Ovary (tissue), 3 donors: Measurements from ENCODE around the gene PAFAH1B2.

Experiments used
- EP300 ChIP-seq: sonication (generic); formaldehyde crosslinking; IDR thresholded peaks from one replicate; pipeline ENCODE4 v1.6.1; 2017; ENCODE audit warnings: antibody characterized with exemption
- TF ChIP-seq, protein P1 (sequence below), 3 donors: fragments of 450-650 bp in 2 of 3; fragments of 200-600 bp in 1 of 3; IDR thresholded peaks; one replicate each; pipeline versions ENCODE4 v1.5.1 to v1.8.0; 2016 to 2022; ENCODE audit warnings: antibody characterized with exemption in 3 of 3, mild to moderate bottlenecking in 1 of 3
- donor health status: DM: no; HTN: no; CAD: no.

DNA sequence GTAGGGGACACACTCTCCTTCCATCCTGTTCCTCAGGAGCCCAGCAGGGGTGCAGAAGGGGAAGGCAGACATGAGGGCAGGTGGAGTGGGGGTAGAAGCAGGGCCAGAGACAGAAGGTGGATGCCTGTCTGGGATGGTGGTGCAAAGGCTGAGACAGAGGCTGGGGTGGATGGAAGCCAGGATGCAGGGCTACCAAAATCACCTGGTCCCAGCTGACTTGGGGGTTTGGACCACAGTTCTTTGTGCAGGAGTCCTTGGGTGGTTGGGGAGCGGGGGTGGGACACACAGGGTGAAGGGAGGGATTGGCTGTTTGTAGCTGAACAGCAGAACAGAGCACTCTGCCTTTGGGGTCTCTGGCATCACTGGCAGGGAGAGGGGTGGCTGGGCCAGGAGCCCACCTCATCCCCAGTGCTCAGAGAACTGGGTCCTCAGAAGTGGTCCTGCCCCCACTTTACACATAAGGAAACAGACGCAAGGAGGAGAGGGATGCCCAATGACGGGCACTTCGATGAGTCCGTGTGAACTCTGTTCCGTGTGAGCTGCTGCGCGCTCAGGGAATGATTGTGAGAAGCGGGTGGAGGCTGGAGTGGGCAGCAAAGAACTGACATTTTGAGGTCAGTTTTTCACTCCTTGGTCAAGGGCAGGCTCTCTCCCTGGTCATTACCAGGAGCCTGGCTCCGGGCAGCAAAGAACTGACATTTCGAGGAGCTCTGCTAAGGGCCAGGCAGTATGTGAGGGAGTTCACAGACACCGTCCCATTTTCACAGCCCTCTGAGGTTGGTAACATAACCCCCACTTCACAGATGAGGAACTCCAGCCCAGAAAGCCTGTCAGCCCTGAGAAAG, 56.9 kb downstream of the PAFAH1B2 start:
- TF ChIP-seq, protein P1, sequence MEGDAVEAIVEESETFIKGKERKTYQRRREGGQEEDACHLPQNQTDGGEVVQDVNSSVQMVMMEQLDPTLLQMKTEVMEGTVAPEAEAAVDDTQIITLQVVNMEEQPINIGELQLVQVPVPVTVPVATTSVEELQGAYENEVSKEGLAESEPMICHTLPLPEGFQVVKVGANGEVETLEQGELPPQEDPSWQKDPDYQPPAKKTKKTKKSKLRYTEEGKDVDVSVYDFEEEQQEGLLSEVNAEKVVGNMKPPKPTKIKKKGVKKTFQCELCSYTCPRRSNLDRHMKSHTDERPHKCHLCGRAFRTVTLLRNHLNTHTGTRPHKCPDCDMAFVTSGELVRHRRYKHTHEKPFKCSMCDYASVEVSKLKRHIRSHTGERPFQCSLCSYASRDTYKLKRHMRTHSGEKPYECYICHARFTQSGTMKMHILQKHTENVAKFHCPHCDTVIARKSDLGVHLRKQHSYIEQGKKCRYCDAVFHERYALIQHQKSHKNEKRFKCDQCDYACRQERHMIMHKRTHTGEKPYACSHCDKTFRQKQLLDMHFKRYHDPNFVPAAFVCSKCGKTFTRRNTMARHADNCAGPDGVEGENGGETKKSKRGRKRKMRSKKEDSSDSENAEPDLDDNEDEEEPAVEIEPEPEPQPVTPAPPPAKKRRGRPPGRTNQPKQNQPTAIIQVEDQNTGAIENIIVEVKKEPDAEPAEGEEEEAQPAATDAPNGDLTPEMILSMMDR (IDR thresholded peaks at IDR 0.05) = no peak
- TF ChIP-seq EP300 = no peak
